Mesendoderm (in vitro differentiated cells): Measurements from ENCODE around the gene CAMTA1.
A peak's percentile ranks its signal among the peaks of the same experiment; 100 is the strongest.

Experiments
- DNase-seq: peaks from one replicate; pipeline ENCODE4 v3.0.0; 2013
- H2AK5ac ChIP-seq: 2 replicates; pipeline ENCODE4 v1.6.1; 2013; ENCODE audit warnings: low read length, inconsistent platforms
- H2BK120ac ChIP-seq: 2 replicates; pipeline ENCODE4 v1.6.1; 2013; ENCODE audit warnings: low read depth, mild to moderate bottlenecking, low read length, moderate library complexity, mixed read lengths
- H2BK15ac ChIP-seq: replicated peaks from 2 replicates; pipeline ENCODE4 v1.6.1; 2013; ENCODE audit warnings: low read depth, mild to moderate bottlenecking, moderate library complexity
- H2BK5ac ChIP-seq: 2 replicates; pipeline ENCODE4 v1.6.1; 2013; ENCODE audit warnings: low read length, inconsistent platforms
- H3K18ac ChIP-seq: 2 replicates; pipeline ENCODE4 v1.6.1; 2013; ENCODE audit warnings: mild to moderate bottlenecking, low read length, mixed read lengths
- H3K23ac ChIP-seq: one replicate; pipeline ENCODE4 v1.6.1; 2013; ENCODE audit warnings: low read length
- H3K27ac ChIP-seq: 2 replicates; pipeline ENCODE4 v1.5.1; 2013; ENCODE audit warnings: low read depth, mild to moderate bottlenecking, inconsistent platforms, low read length, moderate library complexity
- H3K27me3 ChIP-seq: 2 replicates; pipeline ENCODE4 v1.6.1; 2013; ENCODE audit warnings: low read length, control low read depth, mild to moderate bottlenecking, inconsistent platforms; ENCODE audit not compliant: insufficient read depth, poor library complexity
- H3K36me3 ChIP-seq: 2 replicates; pipeline ENCODE4 v1.6.1; 2013; ENCODE audit warnings: low read length, inconsistent platforms; ENCODE audit not compliant: control insufficient read depth, insufficient read depth
- H3K4ac ChIP-seq: one replicate; pipeline ENCODE4 v1.6.1; 2013; ENCODE audit warnings: low read depth, mild to moderate bottlenecking, low read length, moderate library complexity
- H3K4me1 ChIP-seq: 2 replicates; pipeline ENCODE4 v1.6.1; 2013; ENCODE audit warnings: low read depth, low read length, inconsistent platforms; ENCODE audit not compliant: control insufficient read depth
- H3K4me2 ChIP-seq: 2 replicates; pipeline ENCODE4 v1.6.1; 2013; ENCODE audit warnings: low read length
- H3K4me3 ChIP-seq: 2 replicates; pipeline ENCODE4 v1.5.1; 2013; ENCODE audit warnings: mild to moderate bottlenecking, low read length
- H3K56ac ChIP-seq: one replicate; pipeline ENCODE4 v1.6.1; 2013; ENCODE audit warnings: low read length
- H3K79me1 ChIP-seq: 2 replicates; pipeline ENCODE4 v1.6.1; 2013; ENCODE audit warnings: low read length, inconsistent platforms
- H3K79me2 ChIP-seq: 2 replicates; pipeline ENCODE4 v1.6.1; 2013; ENCODE audit warnings: mild to moderate bottlenecking, low read length; ENCODE audit not compliant: control insufficient read depth, insufficient read depth
- H3K9ac ChIP-seq: 2 replicates; pipeline ENCODE4 v1.6.1; 2013; ENCODE audit warnings: low read length, inconsistent platforms
- H4K5ac ChIP-seq: one replicate; pipeline ENCODE4 v1.6.1; 2013; ENCODE audit warnings: low read length
- H4K8ac ChIP-seq: one replicate; pipeline ENCODE4 v1.6.1; 2013; ENCODE audit warnings: low read depth, mild to moderate bottlenecking, control low read depth, low read length, moderate library complexity
- WGBS: extraction: QIAGEN DNeasy Blood & Tissue Kit; methylation state at CpG from one replicate; pipeline ENCODE4 v1.1.7; 2013; ENCODE audit warnings: low lambda C conversion rate, missing lambda C conversion rate; ENCODE audit not compliant: insufficient coverage; ENCODE audit errors: extremely low coverage; 5-methylcytosine and 5-hydroxymethylcytosine counted together

Gene CAMTA1

DNA sequence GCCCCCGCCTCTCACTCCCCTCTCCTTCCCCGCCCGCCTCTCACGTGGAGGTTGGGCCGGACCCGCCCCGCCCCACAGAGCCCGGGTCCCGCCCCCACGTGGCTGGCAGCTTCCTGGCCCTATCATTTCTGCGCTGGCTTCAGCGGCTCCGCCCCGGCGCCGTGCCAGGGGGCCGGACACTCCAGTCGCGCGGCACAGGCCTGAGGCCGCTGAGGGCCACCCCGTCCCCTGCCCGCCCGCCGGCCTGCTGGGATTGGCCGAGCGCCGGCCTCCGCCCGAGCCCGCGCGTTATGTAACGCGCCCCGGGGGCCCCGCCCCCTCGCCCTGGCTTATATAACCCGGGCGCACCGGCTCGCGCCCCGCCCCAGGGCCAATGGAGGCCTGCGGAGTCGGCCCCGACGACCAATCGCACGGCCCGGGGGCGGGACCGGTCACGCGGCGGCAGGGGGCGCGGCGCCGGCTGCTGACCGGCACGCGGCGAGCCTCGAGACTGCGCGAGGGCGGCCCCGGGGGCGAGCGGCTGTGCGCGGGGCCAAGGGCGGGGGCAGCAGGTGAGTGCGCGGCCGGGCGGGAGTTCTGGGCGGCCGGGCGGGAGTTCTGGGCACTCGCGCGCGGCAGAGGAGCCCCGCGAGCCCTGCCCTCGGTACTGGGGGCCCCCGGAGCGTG, 998.7 kb downstream of the CAMTA1 start, which contains the start of gene PER3:
PER3 (plus strand) TSS at position 466 of the 666 bp plus-strand sequence. CDS start 587 bp downstream, outside the sequence.
- Histone ChIP-seq H3K79me2 (no peaks in the 10 kb centered on the region), H3K18ac (peak within 1 kb of the TSS; percentile 85), H3K36me3 (no peaks in the 10 kb centered on the region), H3K4me3 (peak within 1 kb of the TSS; percentile 36), H4K5ac (no peak within 1 kb of the TSS), H2BK15ac (no peak within 1 kb of the TSS), H3K27me3 (peaks cover 3% of the 10 kb centered on the region), H3K27ac (no peak within 1 kb of the TSS), H2BK120ac (no peak within 1 kb of the TSS), H3K4ac (peak within 1 kb of the TSS; percentile 26), H3K79me1 (no peaks in the 10 kb centered on the region), H3K4me1 (no peaks in the 10 kb centered on the region), H4K8ac (peak within 1 kb of the TSS; percentile 15), H3K23ac (no peak within 1 kb of the TSS), H3K56ac (peak within 1 kb of the TSS; percentile 76), H3K4me2 (peak within 1 kb of the TSS; percentile 74), H2BK5ac (no peak within 1 kb of the TSS), H2AK5ac (no peak within 1 kb of the TSS), H3K9ac (peak within 1 kb of the TSS; percentile 63)
- DNase-seq, result peak; percentile 98
- WGBS, result no CpG with 5 or more reads among the region's 90 CpGs

DNA sequence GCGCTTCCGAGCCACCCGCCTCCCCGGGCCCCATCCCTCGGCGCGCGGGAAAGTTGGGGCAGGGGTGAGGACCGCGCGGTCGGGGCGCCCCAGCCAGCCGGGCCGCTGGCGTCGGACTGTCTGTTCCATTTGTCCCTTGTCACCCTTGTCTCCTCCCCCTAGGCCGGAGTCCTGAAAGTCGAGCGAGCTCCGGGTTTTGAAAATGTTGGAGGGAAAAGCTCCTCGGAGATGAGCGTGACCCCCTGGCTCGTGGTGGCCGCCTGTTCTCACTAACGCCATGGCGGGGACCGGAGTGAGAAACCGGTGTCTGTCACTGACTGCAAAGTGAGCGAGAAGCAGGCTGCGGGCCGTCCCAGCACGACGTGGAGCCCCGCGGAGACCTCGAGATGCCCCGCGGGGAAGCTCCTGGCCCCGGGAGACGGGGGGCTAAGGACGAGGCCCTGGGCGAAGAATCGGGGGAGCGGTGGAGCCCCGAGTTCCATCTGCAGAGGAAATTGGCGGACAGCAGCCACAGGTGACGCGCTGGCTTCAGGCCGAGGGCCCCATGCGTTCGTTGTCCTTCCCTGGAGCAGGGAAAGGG, 999.3 kb downstream of the CAMTA1 start:
- Histone ChIP-seq H3K9ac (no peak overlapping the region), H2BK15ac (no peak overlapping the region), H3K36me3 (no peaks in the 10 kb centered on the region), H2AK5ac (no peak overlapping the region), H2BK5ac (no peak overlapping the region), H3K56ac (peak overlapping the region; percentile 10), H3K79me1 (no peaks in the 10 kb centered on the region), H3K4me1 (no peaks in the 10 kb centered on the region), H3K4me3 (no peak overlapping the region), H3K4ac (peak overlapping the region; percentile 26), H4K5ac (no peak overlapping the region), H4K8ac (no peak overlapping the region), H3K27ac (no peak overlapping the region), H2BK120ac (no peak overlapping the region), H3K18ac (peak overlapping the region; percentile 65), H3K4me2 (no peak overlapping the region), H3K79me2 (no peaks in the 10 kb centered on the region), H3K27me3 (peaks cover 3% of the 10 kb centered on the region), H3K23ac (no peak overlapping the region)
- no peak for DNase-seq
- WGBS, result no CpG with 5 or more reads among the region's 52 CpGs

DNA sequence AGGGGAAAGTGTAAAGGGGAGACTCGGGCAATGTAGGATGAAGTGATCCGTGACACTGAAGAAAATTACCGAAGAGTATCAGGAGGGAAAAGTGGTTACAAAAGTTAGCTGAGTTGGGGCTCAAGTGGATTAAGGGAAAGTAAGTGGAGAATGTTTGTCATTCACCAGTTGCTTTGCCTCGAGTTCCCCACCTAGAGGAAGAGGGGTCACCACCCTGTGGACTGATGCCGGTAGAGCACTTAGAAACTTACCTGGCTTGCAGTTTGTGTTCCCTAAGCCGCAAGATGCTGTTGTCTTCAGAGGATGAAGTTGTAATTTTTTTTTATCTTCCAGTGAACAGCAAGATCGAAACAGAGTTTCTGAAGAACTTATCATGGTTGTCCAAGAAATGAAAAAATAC, 999.9 kb downstream of the CAMTA1 start:
- H3K27me3 ChIP-seq, result peaks cover 3% of the 10 kb centered on the region
- H3K4me2 ChIP-seq, result no peak overlapping the region
- no peak overlapping the region for H2AK5ac ChIP-seq
- no peak overlapping the region for H3K9ac ChIP-seq
- no CpG with 5 or more reads among the region's 7 CpGs for WGBS
- H4K8ac ChIP-seq, result no peak overlapping the region
- H3K79me2 ChIP-seq, result no peaks in the 10 kb centered on the region
- H3K4ac ChIP-seq, result no peak overlapping the region
- H2BK5ac ChIP-seq, result no peak overlapping the region
- no peak overlapping the region for H2BK120ac ChIP-seq
- no peak overlapping the region for H3K23ac ChIP-seq
- H3K4me3 ChIP-seq, result no peak overlapping the region
- no peak overlapping the region for H3K56ac ChIP-seq
- H3K36me3 ChIP-seq, result no peaks in the 10 kb centered on the region
- H3K4me1 ChIP-seq, result no peaks in the 10 kb centered on the region
- no peak overlapping the region for H3K27ac ChIP-seq
- H2BK15ac ChIP-seq, result no peak overlapping the region
- no peaks in the 10 kb centered on the region for H3K79me1 ChIP-seq
- DNase-seq, result peak; percentile 36
- no peak overlapping the region for H3K18ac ChIP-seq
- no peak overlapping the region for H4K5ac ChIP-seq

- peaks cover 3% of the 10 kb centered on the region for H3K27me3 ChIP-seq
- no peak overlapping the region for H3K18ac ChIP-seq
- no peak overlapping the region for H3K4ac ChIP-seq
- H3K23ac ChIP-seq, result no peak overlapping the region
- no peak overlapping the region for H3K4me2 ChIP-seq
- H2BK120ac ChIP-seq, result no peak overlapping the region
- H3K79me2 ChIP-seq, result no peaks in the 10 kb centered on the region
- no peak overlapping the region for H2AK5ac ChIP-seq
- H3K36me3 ChIP-seq, result no peaks in the 10 kb centered on the region
- no CpG with 5 or more reads among the region's 5 CpGs for WGBS
- no peak overlapping the region for H3K4me3 ChIP-seq
- H4K5ac ChIP-seq, result no peak overlapping the region
- H2BK5ac ChIP-seq, result no peak overlapping the region
- H4K8ac ChIP-seq, result no peak overlapping the region
- H3K27ac ChIP-seq, result no peak overlapping the region
- H3K4me1 ChIP-seq, result no peaks in the 10 kb centered on the region
- no peak for DNase-seq
- H3K9ac ChIP-seq, result no peak overlapping the region
- no peak overlapping the region for H2BK15ac ChIP-seq
- no peak overlapping the region for H3K56ac ChIP-seq
- H3K79me1 ChIP-seq, result no peaks in the 10 kb centered on the region
Measured at GRCh38 chr1:7786795-7787194, 1001.5 kb downstream of the CAMTA1 start.

DNA sequence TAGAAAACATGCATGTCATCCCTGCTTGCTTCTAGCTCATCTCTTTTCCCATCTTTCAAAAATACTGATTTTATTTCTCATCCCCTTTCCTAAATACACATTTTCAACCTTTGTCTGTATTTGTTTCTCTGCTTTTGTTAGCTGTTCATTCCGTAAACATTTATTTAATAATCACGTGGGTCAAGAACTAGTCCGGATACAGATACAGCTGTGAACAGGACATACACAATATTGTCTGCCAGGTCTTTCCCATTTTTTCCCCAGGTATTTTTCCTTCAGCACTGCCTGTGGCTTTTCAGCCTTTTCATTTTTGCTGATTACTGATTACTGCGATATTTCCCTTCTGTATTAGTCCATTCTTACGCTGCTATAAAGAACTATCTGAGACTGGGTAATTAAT, 1004.6 kb downstream of the CAMTA1 start:
- no peak overlapping the region for H3K9ac ChIP-seq
- no peak overlapping the region for H2BK15ac ChIP-seq
- no peak overlapping the region for H2AK5ac ChIP-seq
- H3K4me1 ChIP-seq, result no peaks in the 10 kb centered on the region
- H3K18ac ChIP-seq, result no peak overlapping the region
- WGBS, result no CpG with 5 or more reads among the region's 5 CpGs
- no peak overlapping the region for H3K56ac ChIP-seq
- no peak overlapping the region for H2BK5ac ChIP-seq
- no peak overlapping the region for H4K5ac ChIP-seq
- H4K8ac ChIP-seq, result no peak overlapping the region
- no peaks in the 10 kb centered on the region for H3K36me3 ChIP-seq
- DNase-seq, result no peak
- no peaks in the 10 kb centered on the region for H3K79me1 ChIP-seq
- no peak overlapping the region for H3K4me3 ChIP-seq
- H3K4ac ChIP-seq, result no peak overlapping the region
- H3K23ac ChIP-seq, result no peak overlapping the region
- no peak overlapping the region for H3K4me2 ChIP-seq
- H3K27me3 ChIP-seq, result peaks cover 3% of the 10 kb centered on the region
- no peak overlapping the region for H3K27ac ChIP-seq
- no peak overlapping the region for H2BK120ac ChIP-seq
- H3K79me2 ChIP-seq, result no peaks in the 10 kb centered on the region
